Hair follicular keratinocyte (primary cell): ENCODE data around the gene TCF7L1. TPM values are rescaled to one million over a fixed set of nuclear protein-coding genes. Genes with fewer than 3 reads are reported as not detected.

Experiments
- total RNA-seq: library from RNA; depleted of rRNA; stranded (reverse); fragments of >200 nt; gene quantifications from 2 replicates; pipeline ENCODE4 v1.2.3, GENCODE V29; 2015

The TCF7L1 gene, protein sequence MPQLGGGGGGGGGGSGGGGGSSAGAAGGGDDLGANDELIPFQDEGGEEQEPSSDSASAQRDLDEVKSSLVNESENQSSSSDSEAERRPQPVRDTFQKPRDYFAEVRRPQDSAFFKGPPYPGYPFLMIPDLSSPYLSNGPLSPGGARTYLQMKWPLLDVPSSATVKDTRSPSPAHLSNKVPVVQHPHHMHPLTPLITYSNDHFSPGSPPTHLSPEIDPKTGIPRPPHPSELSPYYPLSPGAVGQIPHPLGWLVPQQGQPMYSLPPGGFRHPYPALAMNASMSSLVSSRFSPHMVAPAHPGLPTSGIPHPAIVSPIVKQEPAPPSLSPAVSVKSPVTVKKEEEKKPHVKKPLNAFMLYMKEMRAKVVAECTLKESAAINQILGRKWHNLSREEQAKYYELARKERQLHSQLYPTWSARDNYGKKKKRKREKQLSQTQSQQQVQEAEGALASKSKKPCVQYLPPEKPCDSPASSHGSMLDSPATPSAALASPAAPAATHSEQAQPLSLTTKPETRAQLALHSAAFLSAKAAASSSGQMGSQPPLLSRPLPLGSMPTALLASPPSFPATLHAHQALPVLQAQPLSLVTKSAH
- 1.4 and 2.0 TPM in 2 replicates for total RNA-seq

GRCh38 chr2:85132834-85133637 lies at the start of gene TCF7L1:
Gene TCF7L1 (plus strand): TSS chr2:85133392. CDS start chr2:85133685, 293 bp downstream.

DNA sequence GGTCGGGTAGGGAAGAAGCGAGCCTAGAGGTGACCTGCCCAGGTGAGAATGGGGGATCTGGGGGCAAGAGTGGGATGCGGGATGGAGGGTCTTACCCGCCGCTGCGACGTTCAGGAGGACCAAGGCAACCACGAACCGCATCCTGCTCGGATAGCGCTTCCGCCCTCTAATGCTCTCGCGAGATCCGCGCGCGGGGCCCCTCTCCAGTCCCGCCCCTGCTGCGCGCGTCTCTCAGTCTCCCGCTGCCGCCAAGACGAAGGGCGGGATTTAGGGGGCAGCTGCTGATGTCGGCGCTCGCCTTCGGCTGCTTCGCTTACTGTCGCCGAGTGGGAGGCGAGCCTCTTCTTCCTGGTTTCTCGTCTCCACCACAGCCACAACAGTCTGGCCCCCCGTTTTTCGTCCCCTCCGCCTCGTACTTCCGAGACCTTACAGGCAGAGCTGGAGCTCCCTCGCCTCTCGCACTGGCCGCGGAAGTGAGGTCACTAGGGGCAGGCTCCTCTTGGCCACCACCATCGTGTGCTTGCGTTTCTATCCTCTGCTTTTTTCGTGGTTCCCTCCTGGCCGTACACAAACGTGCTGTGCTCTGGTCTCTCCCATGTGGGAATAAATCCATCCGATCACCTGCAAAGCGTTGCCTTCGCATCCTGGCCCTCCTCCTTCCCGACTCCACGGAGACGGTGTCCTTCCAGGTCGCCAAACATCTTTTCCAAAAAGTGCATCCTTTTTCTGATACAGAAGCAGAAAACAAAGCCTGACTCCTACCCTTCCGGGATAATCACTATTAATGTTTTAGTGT lies 194.8 kb downstream of the TCF7L1 start, which contains the start of gene TGOLN2:
TSS of gene TGOLN2 (minus strand) at position 168 of the 796 bp plus-strand sequence. CDS start at position 141, 27 bp downstream.

DNA sequence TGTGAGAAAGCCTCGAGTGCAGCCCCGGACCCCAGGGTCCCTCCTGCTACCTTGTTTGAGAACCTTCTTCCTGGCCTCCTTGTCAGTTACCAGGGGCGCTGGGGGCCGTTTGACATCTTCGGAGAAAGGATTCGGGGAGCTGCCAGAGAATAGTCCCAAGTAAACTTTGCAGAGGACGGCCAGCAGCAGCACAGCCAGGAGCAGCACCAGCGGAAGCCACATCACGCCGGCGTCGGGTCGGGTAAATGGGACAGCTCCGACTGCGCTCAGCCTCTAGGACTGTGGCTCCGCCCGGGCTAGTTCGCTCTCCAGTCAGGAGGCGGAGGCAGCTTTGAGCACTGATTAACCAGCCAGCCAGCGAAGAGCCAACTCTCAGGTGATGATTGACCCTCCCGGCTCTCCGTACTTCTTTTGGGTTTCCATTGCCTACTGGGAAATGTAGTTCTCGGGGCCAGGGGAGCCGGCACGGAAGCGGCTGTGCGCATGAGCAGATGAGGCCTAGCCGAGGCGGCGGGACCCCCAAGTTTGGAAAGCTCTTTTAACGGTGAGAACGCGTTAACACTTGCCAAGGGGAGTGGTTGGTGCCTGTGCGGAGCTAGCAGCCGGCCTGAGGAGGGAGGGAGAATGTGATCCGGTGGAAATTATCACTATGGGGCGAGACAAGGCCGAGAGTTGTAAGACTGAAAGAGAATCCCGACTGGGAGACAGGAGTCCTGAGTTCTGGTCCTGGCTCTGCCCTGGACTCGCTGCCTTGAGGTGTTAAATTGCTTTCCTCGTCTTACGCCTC lies 221.3 kb downstream of the TCF7L1 start, which contains the start of the genes ELMOD3 and RETSAT:
TSS of gene ELMOD3 (plus strand) at position 484 of the 787 bp plus-strand sequence. CDS start 2,430 bp downstream, outside the sequence.
TSS of gene RETSAT (minus strand) at position 243 of the 787 bp plus-strand sequence. CDS start at position 222, 21 bp downstream.

Other genes starting within 250 kb of the TCF7L1 start
- gene TMSB10, start 227.7 kb upstream of the TCF7L1 start, total RNA-seq, result 13,355 and 14,947 TPM in 2 replicates
- gene KCMF1, start 162.2 kb upstream of the TCF7L1 start, total RNA-seq, result 57.9 and 73.9 TPM in 2 replicates
- 28.9 and 31.1 TPM in 2 replicates for gene TGOLN2, start 194.6 kb downstream of the TCF7L1 start, total RNA-seq
- 47.9 and 54.3 TPM in 2 replicates for gene RETSAT, start 221.1 kb downstream of the TCF7L1 start, total RNA-seq
- gene ELMOD3, start 221.4 kb downstream of the TCF7L1 start, total RNA-seq, result 10.7 and 16.7 TPM in 2 replicates